ENCODE measurements around the gene GPC5. TPM values are rescaled to one million over a fixed set of nuclear protein-coding genes. Genes with fewer than 3 reads are reported as not detected.
"Not testable (repeated sequence)": the region's sequence is repeated elsewhere in the genome, so short reads cannot be mapped to it uniquely, and the experiment has no call there.

GPC5 gene
- total RNA-seq, 1 donor from 2014 or later = 0.24 TPM

GRCh38 chr13:91351980-91352379 is 46.4 kb upstream of the GPC5 start:
- TF ChIP-seq CTCF (IDR thresholded peaks at IDR 0.05) = no peak
- no peak overlapping the region for H3K4me3 Mint-ChIP-seq
- peaks cover 40% of the 10 kb centered on the region for H3K4me1 Mint-ChIP-seq
- POLR2A ChIA-PET = no interaction called here
- H3K27me3 Mint-ChIP-seq = no peaks in the 10 kb centered on the region
- CTCF ChIA-PET = no interaction called here
- no peak overlapping the region for H3K27ac Mint-ChIP-seq
- no peak for DNase-seq
- no peaks in the 10 kb centered on the region for H3K9me3 Mint-ChIP-seq
- intact Hi-C loops (cut with micrococcal nuclease) = no loop called here
- no peak for ATAC-seq (ENCODE audit: low read depth)
- H3K36me3 Mint-ChIP-seq (ENCODE audit: low read depth) = peaks cover 82% of the 10 kb centered on the region

- H3K9me3 Mint-ChIP-seq; ATAC-seq (ENCODE audit: low read depth); H3K4me3 Mint-ChIP-seq; DNase-seq; POLR2A ChIA-PET; intact Hi-C loops (cut with micrococcal nuclease); H3K27me3 Mint-ChIP-seq; CTCF ChIA-PET; H3K27ac Mint-ChIP-seq: not testable (repeated sequence)
- H3K4me1 Mint-ChIP-seq = peaks cover 38% of the 10 kb centered on the region
- H3K36me3 Mint-ChIP-seq (ENCODE audit: low read depth) = peaks cover 86% of the 10 kb centered on the region
Observed at GRCh38 chr13:91352891-91353290, 45.5 kb upstream of the GPC5 start.

DNA sequence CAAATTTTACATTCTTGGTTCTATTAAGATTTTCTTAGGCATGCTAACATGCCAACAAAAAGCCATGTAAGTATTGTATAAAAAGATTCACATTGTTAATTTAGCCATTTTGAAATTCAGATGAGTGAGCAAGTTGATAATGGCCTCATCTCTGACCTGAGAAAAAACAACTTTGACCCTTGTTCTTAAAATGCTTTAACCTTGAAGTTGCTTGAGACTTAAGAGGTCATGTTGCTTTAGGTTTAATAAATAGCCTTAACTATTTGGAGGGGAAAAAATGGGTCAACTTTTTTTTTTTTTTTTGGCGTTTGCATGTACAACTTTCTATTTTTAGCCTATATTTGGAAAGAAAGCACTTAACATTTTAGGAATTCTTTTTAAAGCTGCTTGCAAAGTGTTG is 44.9 kb upstream of the GPC5 start:
- H3K27me3 Mint-ChIP-seq = no peaks in the 10 kb centered on the region
- peaks cover 38% of the 10 kb centered on the region for H3K4me1 Mint-ChIP-seq
- H3K36me3 Mint-ChIP-seq (ENCODE audit: low read depth) = peaks cover 88% of the 10 kb centered on the region
- ChIA-PET CTCF (no interaction called here), POLR2A (no interaction called here)
- TF ChIP-seq CTCF (IDR thresholded peaks at IDR 0.05) = no peak
- no peaks in the 10 kb centered on the region for H3K9me3 Mint-ChIP-seq
- intact Hi-C loops (cut with micrococcal nuclease) = no loop called here
- DNase-seq (no peak), ATAC-seq (ENCODE audit: low read depth) (no peak)
- H3K4me3 Mint-ChIP-seq = no peak overlapping the region
- H3K27ac Mint-ChIP-seq = no peak overlapping the region

- peaks cover 76% of the 10 kb centered on the region for H3K36me3 Mint-ChIP-seq (ENCODE audit: low read depth)
- POLR2A ChIA-PET = no interaction called here
Observed at GRCh38 chr13:91355099-91355825, 43.2 kb upstream of the GPC5 start.

DNA sequence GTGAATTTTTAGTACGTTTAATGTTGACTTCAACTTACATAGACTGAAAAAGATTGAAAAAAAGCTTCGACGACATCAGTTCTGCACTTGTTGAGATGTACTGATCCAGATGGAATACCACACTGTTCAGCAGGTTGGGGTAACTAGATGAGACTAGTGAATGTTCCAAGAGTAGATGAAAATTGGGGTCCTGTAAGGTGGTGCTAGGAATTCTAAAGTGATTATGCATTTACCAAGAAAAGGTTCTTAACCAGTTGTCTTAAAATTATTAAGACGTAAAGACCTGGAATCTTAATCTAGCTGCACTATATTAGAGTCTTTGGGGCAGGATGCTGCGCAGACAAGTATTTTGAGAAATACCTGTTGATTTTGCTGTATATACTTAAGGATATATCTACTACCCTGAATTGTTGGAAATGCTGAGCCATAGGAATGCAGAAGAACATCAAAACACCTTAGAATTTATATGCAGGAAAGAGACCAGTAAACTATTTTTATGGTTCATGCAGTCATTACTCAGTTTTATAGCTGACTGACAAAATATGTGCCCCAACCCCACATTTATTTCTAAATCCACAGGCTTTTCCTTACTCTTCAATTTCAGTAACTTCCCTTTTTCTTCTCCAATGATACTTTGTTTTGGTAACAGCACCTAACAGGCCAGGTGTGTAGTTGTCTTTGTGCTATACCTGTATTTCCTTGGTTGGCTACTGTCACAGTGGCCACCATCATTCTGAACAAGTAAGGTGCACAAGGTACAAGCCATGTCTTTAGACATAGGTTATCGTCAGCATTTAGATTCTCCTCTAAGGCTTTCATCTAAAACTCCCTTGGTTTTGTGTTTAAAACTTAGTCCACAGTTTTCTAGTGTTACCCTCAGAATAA is 42.4 kb upstream of the GPC5 start:
- Mint-ChIP-seq H3K4me1 (peaks cover 16% of the 10 kb centered on the region), H3K27me3 (no peaks in the 10 kb centered on the region), H3K4me3 (no peak overlapping the region), H3K36me3 (ENCODE audit: low read depth) (peaks cover 68% of the 10 kb centered on the region), H3K9me3 (no peaks in the 10 kb centered on the region), H3K27ac (no peak overlapping the region)
- TF ChIP-seq CTCF (IDR thresholded peaks at IDR 0.05) = no peak
- ATAC-seq (ENCODE audit: low read depth) = no peak
- DNase-seq = no peak
- ChIA-PET CTCF (no interaction called here), POLR2A (no interaction called here)
- intact Hi-C loops (cut with micrococcal nuclease) = no loop called here

More at GRCh38 chr13:91355099-91355825, 43.2 kb upstream of the GPC5 start:
- DNase-seq = no peak
- Mint-ChIP-seq H3K9me3 (no peaks in the 10 kb centered on the region), H3K27me3 (no peaks in the 10 kb centered on the region), H3K4me1 (peaks cover 24% of the 10 kb centered on the region), H3K4me3 (no peak overlapping the region), H3K27ac (no peak overlapping the region)
- intact Hi-C loops (cut with micrococcal nuclease) = no loop called here
- CTCF ChIA-PET = no interaction called here
- ATAC-seq (ENCODE audit: low read depth) = no peak
- no peak for TF ChIP-seq CTCF (IDR thresholded peaks at IDR 0.05)
